ENCODE data around the gene NDUFB4. TPM values are rescaled to one million over a fixed set of nuclear protein-coding genes. Genes with fewer than 3 reads are reported as not detected.

NDUFB4 gene
- 80.4 and 102 TPM in 2 replicates for total RNA-seq

DNA sequence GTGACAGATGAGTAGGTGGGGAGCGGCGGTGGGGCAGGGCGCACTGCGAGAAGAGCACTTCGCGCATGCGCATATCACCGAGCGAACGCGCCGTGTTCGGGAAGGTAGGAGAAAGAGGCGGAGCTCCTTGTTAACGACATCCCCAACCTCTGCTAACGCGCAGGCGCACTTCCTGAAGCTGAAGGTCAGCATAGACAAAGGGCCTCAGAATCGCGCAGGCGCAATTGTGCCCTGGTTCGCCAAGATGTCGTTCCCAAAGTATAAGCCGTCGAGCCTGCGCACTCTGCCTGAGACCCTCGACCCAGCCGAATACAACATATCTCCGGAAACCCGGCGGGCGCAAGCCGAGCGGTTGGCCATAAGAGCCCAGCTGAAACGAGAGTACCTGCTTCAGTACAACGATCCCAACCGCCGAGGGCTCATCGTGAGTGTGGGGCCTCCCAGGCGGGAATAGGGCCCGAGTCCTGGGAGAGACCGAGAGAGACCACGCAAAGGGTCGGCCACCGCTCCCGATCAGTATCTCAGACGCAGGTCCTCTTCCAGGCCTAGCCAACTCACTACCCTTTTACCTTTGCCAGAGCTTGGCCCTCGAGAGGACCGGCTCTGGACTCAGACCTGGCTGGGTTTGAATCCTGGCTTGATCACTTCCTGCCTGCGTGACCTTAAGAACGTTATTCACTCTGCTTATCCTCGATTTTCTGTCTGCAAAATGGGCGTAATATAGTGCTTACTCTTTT, at the start of gene NDUFB4:
Gene NDUFB4 (plus strand): TSS at position 221 of the 737 bp plus-strand sequence. CDS start 24 bp downstream, at position 245.

Other genes starting within 250 kb of the NDUFB4 start
- 30.3 and 35.4 TPM in 2 replicates for gene LRRC58, start 247.0 kb upstream of the NDUFB4 start, total RNA-seq
- 758 and 767 TPM in 2 replicates for gene FSTL1, start 145.3 kb upstream of the NDUFB4 start, total RNA-seq
- gene HGD, start 85.9 kb downstream of the NDUFB4 start, total RNA-seq, result 0.62 and 1.0 TPM in 2 replicates
- gene RABL3, start 146.2 kb downstream of the NDUFB4 start, total RNA-seq, result 15.6 and 21.5 TPM in 2 replicates
- gene GTF2E1, start 146.4 kb downstream of the NDUFB4 start, total RNA-seq, result 10.1 and 17.0 TPM in 2 replicates

Data from cardiac ventricle fibroblast (primary cell).